ENCODE measurements around the gene DBN1. TPM values are rescaled to one million over a fixed set of nuclear protein-coding genes. Genes with fewer than 3 reads are reported as not detected.

Gene DBN1
- total and polyA plus RNA-seq, 2 of the 8 experiments (the other 6 are each of a cell fraction or from before 2014, with no cell fraction given), result 168 to 333 TPM

GRCh38 chr5:177469750-177470525, 3.5 kb downstream of the DBN1 start (continued):
- TF ChIP-seq HDAC6 (IDR thresholded peaks at IDR 0.05; ENCODE audit: low read depth, low read length) (no peak), TEAD4 (IDR thresholded peaks at IDR 0.05; ENCODE audit: low read depth, low read length) (no peak), E2F6 (IDR thresholded peaks at IDR 0.05) (no peak), MAFK (IDR thresholded peaks at IDR 0.05; ENCODE audit: low read depth, low read length) (no peak), BRCA1 (IDR thresholded peaks at IDR 0.05; ENCODE audit: low read depth, low read length) (no peak), BACH1 (IDR thresholded peaks at IDR 0.05; ENCODE audit: low read length) (no peak)
